Amygdala (tissue), 56 donors: ENCODE data around the gene TBC1D8.

ENCODE experiments used
- DNase-seq, 56 donors: peaks; one replicate each; lab custom pipeline; 2025; lab: John Stamatoyannopoulos, UW

The TBC1D8 gene

GRCh38 chr2:100964222-100964621 lies 187.0 kb downstream of the TBC1D8 start:
- DNase-seq, result no peak

- no peak for DNase-seq
Measured at GRCh38 chr2:100963026-100963375, 188.2 kb downstream of the TBC1D8 start.

DNA sequence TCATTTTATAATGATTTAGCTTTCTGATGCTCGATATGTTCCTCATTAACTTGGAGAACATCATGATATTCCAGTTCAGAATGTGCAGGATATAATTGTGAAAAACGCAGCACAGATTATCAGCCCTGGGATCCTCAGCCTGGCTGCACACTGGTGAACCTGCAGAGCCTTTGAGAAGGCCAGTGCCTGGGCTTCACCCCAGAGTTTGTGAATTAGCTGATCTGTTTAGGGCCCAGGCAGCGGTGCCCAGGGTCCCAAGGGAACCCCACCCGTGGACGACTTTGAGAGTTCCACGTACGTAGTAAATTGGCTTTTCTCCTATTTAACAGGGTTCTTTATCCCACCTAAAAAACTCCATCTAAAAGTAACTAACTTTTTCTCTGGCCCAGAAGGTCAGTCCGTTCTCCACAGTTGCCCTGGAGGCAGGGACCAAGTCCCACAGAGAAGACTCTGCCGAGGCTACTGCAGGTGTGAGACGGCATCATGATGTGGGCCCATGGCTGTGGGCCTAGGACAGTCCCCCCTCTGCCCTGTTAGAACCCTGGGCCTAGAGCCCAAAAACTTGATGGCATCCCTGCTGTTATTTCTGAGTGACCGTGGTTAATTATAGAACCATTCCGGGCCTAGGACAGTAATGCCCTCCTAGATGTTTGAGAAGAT lies 188.7 kb downstream of the TBC1D8 start:
- DNase-seq, result no peak

GRCh38 chr2:100960688-100961087 lies 190.5 kb downstream of the TBC1D8 start:
- DNase-seq, result no peak

DNA sequence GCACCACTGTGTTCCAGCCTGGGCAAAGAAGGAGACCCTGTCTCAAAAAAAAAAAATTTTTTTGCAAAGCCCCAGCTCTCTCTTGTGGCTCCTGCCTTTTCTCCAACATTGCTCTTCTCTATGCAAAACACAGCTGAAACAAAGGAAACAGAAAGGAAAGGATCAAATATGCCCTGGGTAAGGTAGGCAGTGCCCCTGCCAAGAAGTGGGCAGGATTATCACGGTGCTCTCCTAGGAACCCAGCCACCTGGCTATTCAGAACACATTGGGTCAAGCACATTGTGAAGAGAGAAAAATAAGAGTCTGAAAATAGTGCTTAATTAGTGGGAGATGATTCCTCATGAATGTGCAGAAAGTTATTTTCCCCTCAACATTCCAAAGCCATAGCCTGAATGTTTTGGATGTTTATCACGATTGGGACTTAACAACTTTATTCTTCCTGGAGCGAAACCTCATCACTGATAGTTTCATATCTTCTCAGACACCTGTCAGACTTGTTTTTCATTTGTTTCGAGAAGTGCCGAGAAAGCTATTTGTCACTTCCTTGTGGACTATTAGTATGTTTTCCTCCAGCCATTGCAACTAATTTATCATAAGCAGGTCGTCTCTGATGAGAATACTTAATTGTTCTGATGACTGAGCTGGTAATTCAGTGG lies 191.8 kb downstream of the TBC1D8 start:
- DNase-seq, result no peak

- peak in 3 of 56 donors; percentile 7 to 29 (median 8) for DNase-seq
Measured at GRCh38 chr2:100957996-100958653, 193.1 kb downstream of the TBC1D8 start.
